ENCODE results near the gene GGTLC2.
"Not testable (repeated sequence)": the region's sequence is repeated elsewhere in the genome, so short reads cannot be mapped to it uniquely, and the experiment has no call there.

The GGTLC2 gene

GRCh38 chr22:22642255-22642654, 2.2 kb upstream of the GGTLC2 start:
- not testable (repeated sequence) for DNase-seq

GRCh38 chr22:22645969-22646368, 1.6 kb downstream of the GGTLC2 start:
- DNase-seq, result not testable (repeated sequence)

GRCh38 chr22:22647952-22648351, 3.5 kb downstream of the GGTLC2 start:
- not testable (repeated sequence) for DNase-seq

GRCh38 chr22:22648863-22649536, 4.6 kb downstream of the GGTLC2 start:
- not testable (repeated sequence) for DNase-seq

- DNase-seq, result not testable (repeated sequence)
Observed at GRCh38 chr22:22649761-22650160, 5.3 kb downstream of the GGTLC2 start.

GRCh38 chr22:22650398-22650797, 6.0 kb downstream of the GGTLC2 start:
- not testable (repeated sequence) for DNase-seq

- not testable (repeated sequence) for DNase-seq
Observed at GRCh38 chr22:22650803-22651515, 6.5 kb downstream of the GGTLC2 start.

- not testable (repeated sequence) for DNase-seq
Observed at GRCh38 chr22:22651593-22651992, 7.2 kb downstream of the GGTLC2 start.

- not testable (repeated sequence) for DNase-seq
Observed at GRCh38 chr22:22652102-22652501, 7.7 kb downstream of the GGTLC2 start.

GRCh38 chr22:22652573-22652972, 8.2 kb downstream of the GGTLC2 start:
- not testable (repeated sequence) for DNase-seq

GRCh38 chr22:22653677-22654381, 9.4 kb downstream of the GGTLC2 start:
- DNase-seq, result not testable (repeated sequence)

GRCh38 chr22:22655452-22656290, 11.3 kb downstream of the GGTLC2 start:
- no peak for DNase-seq

GRCh38 chr22:22657712-22658111, 13.3 kb downstream of the GGTLC2 start:
- DNase-seq, result no peak

- DNase-seq, result no peak
Observed at GRCh38 chr22:22661275-22661674, 16.9 kb downstream of the GGTLC2 start.

GRCh38 chr22:22662095-22662494, 17.7 kb downstream of the GGTLC2 start:
- DNase-seq, result no peak

GRCh38 chr22:22663861-22664800, 19.7 kb downstream of the GGTLC2 start:
- no peak for DNase-seq

GRCh38 chr22:22666307-22667091, 22.1 kb downstream of the GGTLC2 start:
- no peak for DNase-seq

- no peak for DNase-seq
Observed at GRCh38 chr22:22667966-22668880, 23.8 kb downstream of the GGTLC2 start.

- no peak for DNase-seq
Observed at GRCh38 chr22:22669093-22669492, 24.7 kb downstream of the GGTLC2 start.
